OCI-LY1 (cell line): ENCODE data around the gene SLC10A1.

ENCODE experiments used
- CTCF ChIP-seq: fragments of 200-600 bp; sonication (generic), shearing (Covaris generic); IDR thresholded peaks from 2 replicates; pipeline ENCODE4 v1.5.1; 2017; ENCODE audit warnings: mild to moderate bottlenecking, antibody characterized with exemption, low read length, moderate library complexity, mixed read lengths
- EZH2 ChIP-seq: fragments of 200-600 bp; sonication (generic), shearing (Covaris generic); IDR thresholded peaks from 2 replicates; pipeline ENCODE4 v1.8.0; 2017; ENCODE audit warnings: borderline replicate concordance, mixed run types, mild to moderate bottlenecking, antibody characterized with exemption, low read length, moderate library complexity, mixed read lengths

- TF ChIP-seq CTCF (peak; percentile 99), EZH2 (no peak)
Measured at GRCh38 chr14:69726761-69727511, 70.1 kb downstream of the SLC10A1 start.
